Neuronal stem cell (in vitro differentiated cells): ENCODE results near the gene PRXL2A.

Experiments
- DNase-seq: peaks from one replicate; pipeline ENCODE4 v3.0.0-alpha.2; 2013; ENCODE audit warnings: low spot score
- H2AFZ ChIP-seq: one replicate; pipeline ENCODE4 v1.6.1; 2013; ENCODE audit warnings: mild to moderate bottlenecking, low read length, inconsistent platforms
- H2AK5ac ChIP-seq: 2 replicates; pipeline ENCODE4 v1.6.1; 2013; ENCODE audit warnings: low read depth, mild to moderate bottlenecking, inconsistent platforms, low read length, moderate library complexity, mixed read lengths
- H2BK120ac ChIP-seq: 2 replicates; pipeline ENCODE4 v1.6.1; 2013; ENCODE audit warnings: low read depth, mild to moderate bottlenecking, inconsistent platforms, low read length, moderate library complexity, mixed read lengths
- H2BK12ac ChIP-seq: one replicate; pipeline ENCODE4 v1.6.1; 2013; ENCODE audit warnings: low read length, inconsistent platforms
- H2BK15ac ChIP-seq: 2 replicates; pipeline ENCODE4 v1.6.1; 2013; ENCODE audit warnings: mild to moderate bottlenecking, low read length, inconsistent platforms, mixed read lengths
- H2BK5ac ChIP-seq: one replicate; pipeline ENCODE4 v1.6.1; 2013; ENCODE audit warnings: inconsistent platforms, mild to moderate bottlenecking, low read length, moderate library complexity
- H3K14ac ChIP-seq: one replicate; pipeline ENCODE4 v1.6.1; 2013; ENCODE audit warnings: low read length, inconsistent platforms
- H3K18ac ChIP-seq: 2 replicates; pipeline ENCODE4 v1.6.1; 2013; ENCODE audit warnings: low read length, inconsistent platforms
- H3K23ac ChIP-seq: 2 replicates; pipeline ENCODE4 v1.6.1; 2013; ENCODE audit warnings: low read depth, mild to moderate bottlenecking, mixed read lengths, low read length, inconsistent platforms; ENCODE audit not compliant: poor library complexity
- H3K27ac ChIP-seq: replicated peaks from 3 replicates; pipeline ENCODE4 v1.5.1; 2013; ENCODE audit warnings: low read length, inconsistent platforms
- H3K27me3 ChIP-seq, 3 experiments: 2 replicates each; pipeline ENCODE4 v1.6.1; 2013; ENCODE audit warnings: low read length in 3 of 3, mild to moderate bottlenecking in 2 of 3, inconsistent platforms in 1 of 3, low read depth in 1 of 3, mixed read lengths in 1 of 3, moderate library complexity in 1 of 3; ENCODE audit not compliant: control insufficient read depth in 3 of 3, insufficient read depth in 3 of 3
- H3K36me3 ChIP-seq, 2 donors: replicated peaks in 1 of 2; 2 replicates each; pipeline ENCODE4 v1.6.1; 2013; ENCODE audit warnings: low read length in 2 of 2; ENCODE audit not compliant: control insufficient read depth in 2 of 2, insufficient read depth in 2 of 2
- H3K4ac ChIP-seq: 2 replicates; pipeline ENCODE4 v1.6.1; 2013; ENCODE audit warnings: inconsistent platforms, mild to moderate bottlenecking, low read length, moderate library complexity
- H3K4me1 ChIP-seq, 2 donors: 1 replicate in 1 of 2; 2 replicates in 1 of 2; pipeline ENCODE4 v1.6.1; 2013; ENCODE audit warnings: low read length in 2 of 2, low read depth in 1 of 2; ENCODE audit not compliant: control insufficient read depth in 2 of 2, insufficient read depth in 1 of 2
- H3K4me2 ChIP-seq: one replicate; pipeline ENCODE4 v1.6.1; 2013; ENCODE audit warnings: mild to moderate bottlenecking, low read length, inconsistent platforms; ENCODE audit not compliant: insufficient read depth, poor library complexity, severe bottlenecking
- H3K4me3 ChIP-seq, 2 donors: 2 replicates each; pipeline ENCODE4 v1.5.1; 2013; ENCODE audit warnings: low read length in 2 of 2, mild to moderate bottlenecking in 2 of 2, inconsistent platforms in 1 of 2, moderate library complexity in 1 of 2
- H3K79me1 ChIP-seq: one replicate; pipeline ENCODE4 v1.6.1; 2013; ENCODE audit warnings: low read depth, mild to moderate bottlenecking, inconsistent platforms, low read length, moderate library complexity
- H3K9ac ChIP-seq: one replicate; pipeline ENCODE4 v1.6.1; 2013; ENCODE audit warnings: mild to moderate bottlenecking, low read depth, low read length, inconsistent platforms; ENCODE audit not compliant: poor library complexity
- H3K9me3 ChIP-seq, 2 donors: replicated peaks in 1 of 2; 2 replicates each; pipeline versions ENCODE3 to v1.6.1; 2013; ENCODE audit warnings: low read length in 2 of 2, mild to moderate bottlenecking in 2 of 2, inconsistent platforms in 1 of 2, low read depth in 1 of 2, mixed read lengths in 1 of 2, moderate library complexity in 1 of 2; ENCODE audit not compliant: control insufficient read depth in 2 of 2, insufficient read depth in 1 of 2
- H4K8ac ChIP-seq: one replicate; pipeline ENCODE4 v1.6.1; 2013; ENCODE audit warnings: low read depth, mild to moderate bottlenecking, inconsistent platforms, low read length, moderate library complexity
- H4K91ac ChIP-seq: one replicate; pipeline ENCODE4 v1.6.1; 2013; ENCODE audit warnings: low read length, low read depth, mild to moderate bottlenecking, inconsistent platforms; ENCODE audit not compliant: poor library complexity
- WGBS, 2 donors: extraction: QIAGEN DNeasy Blood & Tissue Kit; methylation state at CpG; one replicate each; pipeline ENCODE4 v1.1.7; 2013; ENCODE audit warnings: missing lambda C conversion rate in 2 of 2, mixed read lengths in 1 of 2; ENCODE audit not compliant: insufficient read length in 2 of 2, insufficient replicate concordance in 1 of 2; ENCODE audit errors: extremely low coverage in 2 of 2; 5-methylcytosine and 5-hydroxymethylcytosine counted together

PRXL2A gene

GRCh38 chr10:80470266-80470665 is 61.9 kb downstream of the PRXL2A start:
- no peak overlapping the region for H3K18ac ChIP-seq
- no peaks in the 10 kb centered on the region for H3K27me3 ChIP-seq
- H3K23ac ChIP-seq = no peak overlapping the region
- H3K4me3 ChIP-seq = no peak overlapping the region
- H2BK12ac ChIP-seq = no peak overlapping the region
- peaks cover 44% of the 10 kb centered on the region in 2 donors for H3K4me1 ChIP-seq
- H3K9me3 ChIP-seq = peaks cover 0 to 2% of the 10 kb centered on the region in 2 donors
- no peak overlapping the region for H4K8ac ChIP-seq
- H3K9ac ChIP-seq = no peak overlapping the region
- no peak overlapping the region for H2BK15ac ChIP-seq
- no peak overlapping the region for H2AFZ ChIP-seq
- WGBS, 2 donors = no CpG with 5 or more reads among the region's 3 CpGs
- no peak overlapping the region for H4K91ac ChIP-seq
- H2AK5ac ChIP-seq = no peak overlapping the region
- DNase-seq = no peak
- peaks cover 3 to 69% of the 10 kb centered on the region in 2 donors for H3K36me3 ChIP-seq
- no peak overlapping the region for H3K27ac ChIP-seq
- H3K79me1 ChIP-seq = peaks cover 13% of the 10 kb centered on the region
- no peak overlapping the region for H3K14ac ChIP-seq
- no peak overlapping the region for H2BK5ac ChIP-seq
- H2BK120ac ChIP-seq = no peak overlapping the region
- H3K4ac ChIP-seq = no peak overlapping the region
- no peak overlapping the region for H3K4me2 ChIP-seq

- Histone ChIP-seq H2BK15ac (no peak overlapping the region), H3K36me3 (peaks cover 3 to 74% of the 10 kb centered on the region in 2 donors), H3K27ac (no peak overlapping the region), H3K14ac (no peak overlapping the region), H4K91ac (no peak overlapping the region), H2BK120ac (no peak overlapping the region), H4K8ac (no peak overlapping the region), H3K18ac (peak overlapping the region; percentile 38), H3K4ac (no peak overlapping the region), H3K27me3 (no peaks in the 10 kb centered on the region), H3K4me3 (no peak overlapping the region), H3K79me1 (peaks cover 13% of the 10 kb centered on the region), H3K9ac (no peak overlapping the region), H3K23ac (no peak overlapping the region), H2BK5ac (no peak overlapping the region), H2AFZ (no peak overlapping the region), H2AK5ac (no peak overlapping the region), H2BK12ac (no peak overlapping the region), H3K4me1 (peaks cover 36 to 38% of the 10 kb centered on the region in 2 donors), H3K4me2 (no peak overlapping the region), H3K9me3 (peaks cover 0 to 2% of the 10 kb centered on the region in 2 donors)
- no peak for DNase-seq
- WGBS, 2 donors = no CpG with 5 or more reads among the region's 3 CpGs
Measured at GRCh38 chr10:80471001-80471400, 62.6 kb downstream of the PRXL2A start.

GRCh38 chr10:80471715-80472233 is 63.4 kb downstream of the PRXL2A start:
- H2BK15ac ChIP-seq = no peak overlapping the region
- H2AFZ ChIP-seq = no peak overlapping the region
- no peak overlapping the region for H3K4me2 ChIP-seq
- no peak overlapping the region for H3K4me3 ChIP-seq
- no peak overlapping the region for H3K18ac ChIP-seq
- H4K8ac ChIP-seq = no peak overlapping the region
- peaks cover 29 to 31% of the 10 kb centered on the region in 2 donors for H3K4me1 ChIP-seq
- DNase-seq = no peak
- no CpG with 5 or more reads among the region's 4 CpGs for WGBS, 2 donors
- H2BK120ac ChIP-seq = no peak overlapping the region
- H3K23ac ChIP-seq = no peak overlapping the region
- H3K14ac ChIP-seq = no peak overlapping the region
- H4K91ac ChIP-seq = no peak overlapping the region
- peaks cover 0 to 5% of the 10 kb centered on the region in 2 donors for H3K9me3 ChIP-seq
- no peak overlapping the region for H3K9ac ChIP-seq
- peaks cover 13% of the 10 kb centered on the region for H3K79me1 ChIP-seq
- H3K4ac ChIP-seq = no peak overlapping the region
- no peaks in the 10 kb centered on the region for H3K27me3 ChIP-seq
- no peak overlapping the region for H2BK5ac ChIP-seq
- no peak overlapping the region for H2AK5ac ChIP-seq
- no peak overlapping the region for H3K27ac ChIP-seq
- no peak overlapping the region for H2BK12ac ChIP-seq
- peaks cover 3 to 80% of the 10 kb centered on the region in 2 donors for H3K36me3 ChIP-seq

- Histone ChIP-seq H3K14ac (no peak overlapping the region), H3K27ac (no peak overlapping the region), H4K91ac (no peak overlapping the region), H2AK5ac (no peak overlapping the region), H3K4ac (no peak overlapping the region), H3K36me3 (peaks cover 3 to 87% of the 10 kb centered on the region in 2 donors), H3K9me3 (peaks cover under 1 to 12% of the 10 kb centered on the region in 2 donors), H2BK15ac (no peak overlapping the region), H4K8ac (no peak overlapping the region), H3K18ac (no peak overlapping the region), H3K4me1 (peaks cover 22 to 25% of the 10 kb centered on the region in 2 donors), H2BK12ac (no peak overlapping the region), H3K27me3 (no peaks in the 10 kb centered on the region), H2BK5ac (no peak overlapping the region), H3K4me2 (no peak overlapping the region), H3K4me3 (no peak overlapping the region), H3K79me1 (peaks cover 13% of the 10 kb centered on the region), H2AFZ (no peak overlapping the region), H3K23ac (no peak overlapping the region), H3K9ac (no peak overlapping the region), H2BK120ac (no peak overlapping the region)
- no CpG with 5 or more reads among the region's 9 CpGs for WGBS, 2 donors
- no peak for DNase-seq
Measured at GRCh38 chr10:80472234-80473095, 64.1 kb downstream of the PRXL2A start.
